HG02610 (cell line): ENCODE measurements around the gene FBXW11.

ENCODE experiments used
- ATAC-seq: cut with Tn5 transposase; IDR thresholded peaks from one replicate; pipeline ENCODE4 v1.9.1; 2021; ENCODE audit warnings: mild to moderate bottlenecking, moderate library complexity; ENCODE audit not compliant: unreplicated experiment

Gene FBXW11

GRCh38 chr5:171986772-171987171, 19.7 kb downstream of the FBXW11 start:
- no peak for ATAC-seq

GRCh38 chr5:171984748-171985419, 21.6 kb downstream of the FBXW11 start:
- ATAC-seq: peak; percentile 38

GRCh38 chr5:171981847-171982246, 24.6 kb downstream of the FBXW11 start:
- ATAC-seq: no peak

GRCh38 chr5:171980792-171981191, 25.6 kb downstream of the FBXW11 start:
- ATAC-seq: no peak

- ATAC-seq: no peak
Measured at GRCh38 chr5:171979606-171980005, 26.8 kb downstream of the FBXW11 start.

GRCh38 chr5:171978519-171978918, 27.9 kb downstream of the FBXW11 start:
- peak; percentile 42 for ATAC-seq

GRCh38 chr5:171978016-171978415, 28.4 kb downstream of the FBXW11 start:
- ATAC-seq: peak; percentile 37

GRCh38 chr5:171977244-171977950, 29.0 kb downstream of the FBXW11 start:
- ATAC-seq: peak; percentile 18

- ATAC-seq: no peak
Measured at GRCh38 chr5:171975877-171976667, 30.4 kb downstream of the FBXW11 start.

- ATAC-seq: no peak
Measured at GRCh38 chr5:171975262-171975876, 31.1 kb downstream of the FBXW11 start.

GRCh38 chr5:171970826-171971225, 35.6 kb downstream of the FBXW11 start:
- no peak for ATAC-seq

GRCh38 chr5:171969288-171969880, 37.1 kb downstream of the FBXW11 start:
- no peak for ATAC-seq

GRCh38 chr5:171968531-171968930, 37.9 kb downstream of the FBXW11 start:
- no peak for ATAC-seq

GRCh38 chr5:171966964-171967363, 39.5 kb downstream of the FBXW11 start:
- ATAC-seq: no peak

GRCh38 chr5:171966270-171966669, 40.2 kb downstream of the FBXW11 start:
- no peak for ATAC-seq

GRCh38 chr5:171965745-171966144, 40.7 kb downstream of the FBXW11 start:
- ATAC-seq: no peak

- ATAC-seq: no peak
Measured at GRCh38 chr5:171963416-171963815, 43.0 kb downstream of the FBXW11 start.

- ATAC-seq: peak; percentile 73
Measured at GRCh38 chr5:171961117-171961516, 45.3 kb downstream of the FBXW11 start.

GRCh38 chr5:171957591-171958251, 48.7 kb downstream of the FBXW11 start:
- ATAC-seq: no peak

- no peak for ATAC-seq
Measured at GRCh38 chr5:171956887-171957495, 49.4 kb downstream of the FBXW11 start.
